ENCODE data around the gene SLC4A8.

GRCh38 chr12:51538149-51538548 is 113.5 kb downstream of the SLC4A8 start:
- TF ChIP-seq CTCF (conservative IDR thresholded peaks at IDR 0.05; ENCODE audit: low read depth, low read length) (no peak), EZH2 (IDR thresholded peaks at IDR 0.05; ENCODE audit: low read length, unreplicated experiment) (no peak), EZH2phosphoT487 (IDR thresholded peaks at IDR 0.05; ENCODE audit: borderline replicate concordance, low read length) (no peak)
